H9 (cell line): ENCODE results near the gene PLD4. TPM values are rescaled to one million over a fixed set of nuclear protein-coding genes. Genes with fewer than 3 reads are reported as not detected.
A peak's percentile ranks its signal among the peaks of the same experiment; 100 is the strongest.

Experiments
- DNase-seq: peaks from one replicate; pipeline ENCODE4 v3.0.0-alpha.2; 2017
- H2AFZ ChIP-seq: one replicate; pipeline ENCODE4 v1.6.1; 2013; ENCODE audit warnings: mild to moderate bottlenecking, low read length, control low read depth, moderate library complexity
- H2AK5ac ChIP-seq: 2 replicates; pipeline ENCODE4 v1.6.1; 2013; ENCODE audit warnings: low read length, control low read depth, mixed read lengths; ENCODE audit not compliant: insufficient read length
- H2BK120ac ChIP-seq: one replicate; pipeline ENCODE4 v1.6.1; 2013; ENCODE audit warnings: low read depth, mild to moderate bottlenecking, low read length, control low read depth, inconsistent platforms; ENCODE audit not compliant: poor library complexity, severe bottlenecking
- H2BK12ac ChIP-seq: 2 replicates; pipeline ENCODE4 v1.6.1; 2013; ENCODE audit warnings: low read length, control low read depth, mixed read lengths, low read depth; ENCODE audit not compliant: insufficient read length
- H2BK15ac ChIP-seq: 2 replicates; pipeline ENCODE4 v1.6.1; 2013; ENCODE audit warnings: low read depth, low read length, control low read depth
- H2BK20ac ChIP-seq: one replicate; pipeline ENCODE4 v1.6.1; 2013; ENCODE audit warnings: low read depth, mild to moderate bottlenecking, low read length, control low read depth, inconsistent platforms; ENCODE audit not compliant: poor library complexity, severe bottlenecking
- H2BK5ac ChIP-seq: 2 replicates; pipeline ENCODE4 v1.6.1; 2013; ENCODE audit warnings: low read length, control low read depth, mixed read lengths; ENCODE audit not compliant: insufficient read length
- H3K14ac ChIP-seq: 2 replicates; pipeline ENCODE4 v1.6.1; 2013; ENCODE audit warnings: low read length, control low read depth; ENCODE audit not compliant: insufficient read depth
- H3K18ac ChIP-seq: 2 replicates; pipeline ENCODE4 v1.6.1; 2013; ENCODE audit warnings: low read depth, mild to moderate bottlenecking, mixed read lengths, low read length, control low read depth; ENCODE audit not compliant: insufficient read length
- H3K23ac ChIP-seq: 2 replicates; pipeline ENCODE4 v1.6.1; 2013; ENCODE audit warnings: low read length, control low read depth, mixed read lengths, low read depth; ENCODE audit not compliant: insufficient read length
- H3K23me2 ChIP-seq: 2 replicates; pipeline ENCODE4 v1.6.1; 2013; ENCODE audit warnings: low read depth, mild to moderate bottlenecking, mixed read lengths, low read length, control low read depth; ENCODE audit not compliant: insufficient read length, poor library complexity, severe bottlenecking
- H3K27ac ChIP-seq: 2 replicates; pipeline ENCODE4 v1.5.1; 2013; ENCODE audit warnings: low read length, control low read depth, mixed read lengths, low read depth; ENCODE audit not compliant: insufficient read length
- H3K27me3 ChIP-seq: 2 replicates; pipeline ENCODE4 v1.6.1; 2013; ENCODE audit warnings: low read length, control low read depth, inconsistent platforms; ENCODE audit not compliant: insufficient read depth
- H3K4ac ChIP-seq: 2 replicates; pipeline ENCODE4 v1.6.1; 2013; ENCODE audit warnings: low read depth, mild to moderate bottlenecking, control low read depth, inconsistent platforms, low read length, moderate library complexity
- H3K4me1 ChIP-seq: 2 replicates; pipeline ENCODE4 v1.6.1; 2013; ENCODE audit warnings: low read length, control low read depth, inconsistent platforms; ENCODE audit not compliant: insufficient read depth
- H3K4me2 ChIP-seq: 2 replicates; pipeline ENCODE4 v1.6.1; 2013; ENCODE audit warnings: low read length, control low read depth, mixed read lengths; ENCODE audit not compliant: insufficient read length, insufficient read depth
- H3K56ac ChIP-seq: 2 replicates; pipeline ENCODE4 v1.6.1; 2013; ENCODE audit warnings: low read depth, mild to moderate bottlenecking, mixed read lengths, low read length, control low read depth; ENCODE audit not compliant: insufficient read length
- H3K79me1 ChIP-seq: 2 replicates; pipeline ENCODE4 v1.6.1; 2013; ENCODE audit warnings: low read depth, mild to moderate bottlenecking, moderate library complexity, low read length, control low read depth, inconsistent platforms; ENCODE audit not compliant: insufficient read depth, poor library complexity, severe bottlenecking
- H3K79me2 ChIP-seq: 2 replicates; pipeline ENCODE4 v1.6.1; 2013; ENCODE audit warnings: low read length, control low read depth, inconsistent platforms; ENCODE audit not compliant: insufficient read depth
- H3K9ac ChIP-seq: 2 replicates; pipeline ENCODE4 v1.6.1; 2013; ENCODE audit warnings: low read length, control low read depth, mixed read lengths; ENCODE audit not compliant: insufficient read length; ENCODE audit errors: extremely low read depth
- H3K9me3 ChIP-seq: one replicate; pipeline ENCODE4 v1.6.1; 2013; ENCODE audit warnings: low read depth, low read length, inconsistent platforms; ENCODE audit not compliant: control insufficient read depth
- H3T11ph ChIP-seq: one replicate; pipeline ENCODE4 v1.6.1; 2013; ENCODE audit warnings: mild to moderate bottlenecking, low read length, control low read depth, inconsistent platforms
- H4K20me1 ChIP-seq: one replicate; pipeline ENCODE4 v1.6.1; 2013; ENCODE audit not compliant: control insufficient read depth, insufficient read length, insufficient read depth
- H4K5ac ChIP-seq: 2 replicates; pipeline ENCODE4 v1.6.1; 2013; ENCODE audit warnings: low read depth, mild to moderate bottlenecking, mixed read lengths, low read length, control low read depth; ENCODE audit not compliant: insufficient read length
- H4K8ac ChIP-seq: replicated peaks from 2 replicates; pipeline ENCODE4 v1.6.1; 2013; ENCODE audit warnings: low read length, control low read depth, mixed read lengths, low read depth; ENCODE audit not compliant: insufficient read length
- H4K91ac ChIP-seq: 2 replicates; pipeline ENCODE4 v1.6.1; 2013; ENCODE audit warnings: low read depth, mild to moderate bottlenecking, moderate library complexity, mixed read lengths, low read length, control low read depth; ENCODE audit not compliant: insufficient read length
- H3K27ac Mint-ChIP-seq, 3 experiments: 2 replicates in 2 of 3; 3 replicates in 1 of 3; pipeline ENCODE4 v1.8.0; 2020 to 2021; ENCODE audit warnings: mixed read lengths in 3 of 3, mild to moderate bottlenecking in 1 of 3, moderate library complexity in 1 of 3
- H3K27me3 Mint-ChIP-seq: 2 replicates; pipeline ENCODE4 v1.8.0; 2021; ENCODE audit warnings: low read depth, mild to moderate bottlenecking, moderate library complexity, mixed read lengths
- H3K36me3 Mint-ChIP-seq, 3 experiments: 2 replicates in 2 of 3; 3 replicates in 1 of 3; pipeline ENCODE4 v1.8.0; 2020 to 2021; ENCODE audit warnings: low read depth in 3 of 3, mixed read lengths in 3 of 3; ENCODE audit not compliant: insufficient read depth in 1 of 3
- H3K4me1 Mint-ChIP-seq, 2 experiments: 2 replicates each; pipeline ENCODE4 v1.8.0; 2020; ENCODE audit warnings: mixed read lengths in 2 of 2
- H3K4me3 Mint-ChIP-seq, 2 experiments: 2 replicates in 1 of 2; 3 replicates in 1 of 2; pipeline ENCODE4 v1.8.0; 2020 to 2021; ENCODE audit warnings: mild to moderate bottlenecking in 2 of 2, mixed read lengths in 2 of 2, moderate library complexity in 1 of 2
- H3K9me3 Mint-ChIP-seq, 2 experiments: 2 replicates in 1 of 2; 3 replicates in 1 of 2; pipeline ENCODE4 v1.8.0; 2020; ENCODE audit warnings: mild to moderate bottlenecking in 2 of 2, mixed read lengths in 2 of 2, moderate library complexity in 1 of 2
- WGBS: extraction: QIAGEN DNeasy Blood & Tissue Kit; methylation state at CpG from one replicate; pipeline ENCODE4 v1.1.7; 2013; ENCODE audit warnings: missing lambda C conversion rate, low lambda C conversion rate, mixed read lengths; ENCODE audit not compliant: insufficient read length; ENCODE audit errors: extremely low coverage; 5-methylcytosine and 5-hydroxymethylcytosine counted together
- total RNA-seq: library from RNA; stranded (reverse); gene quantifications from 2 replicates; pipeline ENCODE4 v1.2.1, GENCODE V29; 2021
- TF ChIP-seq, protein P1 (sequence below): fragments of 200-600 bp; sonication (generic); conservative IDR thresholded peaks from 3 replicates; pipeline ENCODE4 v1.8.0; 2021; ENCODE audit warnings: antibody characterized with exemption, mild to moderate bottlenecking

The PLD4 gene
- total RNA-seq, 1 experiment from 2014 or later = not detected

DNA sequence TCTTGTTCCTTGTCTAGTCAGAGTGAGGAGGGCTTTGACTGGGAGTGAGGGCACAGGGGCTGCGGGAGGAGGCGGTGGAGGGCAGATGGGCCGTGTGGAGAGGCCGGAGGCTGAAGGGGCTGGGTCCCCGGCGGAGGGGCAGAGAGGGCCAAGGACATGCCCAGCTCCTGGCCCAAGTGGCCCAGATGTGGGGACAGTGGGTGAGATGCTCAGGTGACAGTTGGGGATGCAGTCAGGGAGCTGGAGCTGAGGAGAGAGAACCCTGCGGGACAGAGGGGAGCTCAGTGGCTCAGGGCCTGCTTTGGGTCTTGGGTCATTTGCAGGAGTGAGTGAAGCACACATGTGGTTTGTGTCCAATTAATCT lies 26.5 kb upstream of the PLD4 start:
- H3K79me1 ChIP-seq = no peaks in the 10 kb centered on the region
- Mint-ChIP-seq H3K36me3 (no peaks in the 10 kb centered on the region), H3K4me1 (peaks cover 0 to 4% of the 10 kb centered on the region in 2 experiments; a peak in 1 of 4 replicates), H3K27me3 (peaks cover 32% of the 10 kb centered on the region), H3K9me3 (no peaks in the 10 kb centered on the region), H3K27ac (no peak overlapping the region), H3K4me3 (no peak overlapping the region)
- H4K20me1 ChIP-seq = no peaks in the 10 kb centered on the region
- H4K5ac ChIP-seq = no peak overlapping the region
- H2AFZ ChIP-seq = no peak overlapping the region
- no peaks in the 10 kb centered on the region for H3K79me2 ChIP-seq
- H2BK120ac ChIP-seq = no peak overlapping the region
- H2BK15ac ChIP-seq = no peak overlapping the region
- H3K23me2 ChIP-seq = no peaks in the 10 kb centered on the region
- no CpG with 5 or more reads among the region's 7 CpGs for WGBS
- TF ChIP-seq, protein P1, sequence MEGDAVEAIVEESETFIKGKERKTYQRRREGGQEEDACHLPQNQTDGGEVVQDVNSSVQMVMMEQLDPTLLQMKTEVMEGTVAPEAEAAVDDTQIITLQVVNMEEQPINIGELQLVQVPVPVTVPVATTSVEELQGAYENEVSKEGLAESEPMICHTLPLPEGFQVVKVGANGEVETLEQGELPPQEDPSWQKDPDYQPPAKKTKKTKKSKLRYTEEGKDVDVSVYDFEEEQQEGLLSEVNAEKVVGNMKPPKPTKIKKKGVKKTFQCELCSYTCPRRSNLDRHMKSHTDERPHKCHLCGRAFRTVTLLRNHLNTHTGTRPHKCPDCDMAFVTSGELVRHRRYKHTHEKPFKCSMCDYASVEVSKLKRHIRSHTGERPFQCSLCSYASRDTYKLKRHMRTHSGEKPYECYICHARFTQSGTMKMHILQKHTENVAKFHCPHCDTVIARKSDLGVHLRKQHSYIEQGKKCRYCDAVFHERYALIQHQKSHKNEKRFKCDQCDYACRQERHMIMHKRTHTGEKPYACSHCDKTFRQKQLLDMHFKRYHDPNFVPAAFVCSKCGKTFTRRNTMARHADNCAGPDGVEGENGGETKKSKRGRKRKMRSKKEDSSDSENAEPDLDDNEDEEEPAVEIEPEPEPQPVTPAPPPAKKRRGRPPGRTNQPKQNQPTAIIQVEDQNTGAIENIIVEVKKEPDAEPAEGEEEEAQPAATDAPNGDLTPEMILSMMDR = no peak
- H3K27ac ChIP-seq = no peak overlapping the region
- no peak overlapping the region for H3K4ac ChIP-seq
- H2BK20ac ChIP-seq = no peak overlapping the region
- no peak overlapping the region for H3K23ac ChIP-seq
- no peak overlapping the region for H3K4me2 ChIP-seq
- H4K8ac ChIP-seq = no peak overlapping the region
- no peak overlapping the region for H3K14ac ChIP-seq
- no peaks in the 10 kb centered on the region for H3K27me3 ChIP-seq
- no peaks in the 10 kb centered on the region for H3K9me3 ChIP-seq
- no peak overlapping the region for H2AK5ac ChIP-seq
- no peak overlapping the region for H3K18ac ChIP-seq
- H2BK12ac ChIP-seq = no peak overlapping the region
- no peak overlapping the region for H3K56ac ChIP-seq
- no peaks in the 10 kb centered on the region for H3K4me1 ChIP-seq
- no peak overlapping the region for H2BK5ac ChIP-seq
- DNase-seq = peak; percentile 24
- no peak overlapping the region for H3T11ph ChIP-seq
- H4K91ac ChIP-seq = no peak overlapping the region
- H3K9ac ChIP-seq = no peak overlapping the region
